ENCODE measurements around the gene COL17A1.

The COL17A1 gene

DNA sequence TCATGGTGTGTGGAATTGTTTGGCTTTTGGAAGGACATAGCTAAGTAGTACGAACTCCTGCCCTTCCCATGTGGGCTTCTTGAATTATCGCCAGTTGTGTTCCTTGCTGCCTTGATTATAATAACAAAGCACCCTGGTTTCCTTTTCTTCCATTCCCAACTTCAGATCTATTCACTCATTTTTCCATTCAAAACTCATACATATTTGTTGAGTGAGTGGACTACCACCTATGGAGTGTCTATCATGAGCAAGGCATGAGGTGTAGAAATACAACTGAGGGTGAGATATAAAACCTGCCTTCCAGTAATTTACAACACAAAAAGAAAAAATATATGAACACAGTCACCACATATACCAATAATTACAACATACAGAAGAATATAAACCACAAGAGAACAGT lies 4.9 kb upstream of the COL17A1 start:
- H3K27ac ChIP-seq (ENCODE audit: poor library complexity, severe bottlenecking), result peak overlapping the region; percentile 83
- no peaks in the 10 kb centered on the region for H3K27me3 ChIP-seq (ENCODE audit: insufficient read depth, poor library complexity, severe bottlenecking)
- ATAC-seq (ENCODE audit: low read depth), result peak; percentile 53
- H3K4me1 ChIP-seq (ENCODE audit: insufficient read depth, poor library complexity, severe bottlenecking), result peaks cover 29% of the 10 kb centered on the region
- peaks cover 2% of the 10 kb centered on the region for H3K9me3 ChIP-seq (ENCODE audit: severe bottlenecking)
- DNase-seq (ENCODE audit: low spot score), result no peak
- TF ChIP-seq, protein P1, sequence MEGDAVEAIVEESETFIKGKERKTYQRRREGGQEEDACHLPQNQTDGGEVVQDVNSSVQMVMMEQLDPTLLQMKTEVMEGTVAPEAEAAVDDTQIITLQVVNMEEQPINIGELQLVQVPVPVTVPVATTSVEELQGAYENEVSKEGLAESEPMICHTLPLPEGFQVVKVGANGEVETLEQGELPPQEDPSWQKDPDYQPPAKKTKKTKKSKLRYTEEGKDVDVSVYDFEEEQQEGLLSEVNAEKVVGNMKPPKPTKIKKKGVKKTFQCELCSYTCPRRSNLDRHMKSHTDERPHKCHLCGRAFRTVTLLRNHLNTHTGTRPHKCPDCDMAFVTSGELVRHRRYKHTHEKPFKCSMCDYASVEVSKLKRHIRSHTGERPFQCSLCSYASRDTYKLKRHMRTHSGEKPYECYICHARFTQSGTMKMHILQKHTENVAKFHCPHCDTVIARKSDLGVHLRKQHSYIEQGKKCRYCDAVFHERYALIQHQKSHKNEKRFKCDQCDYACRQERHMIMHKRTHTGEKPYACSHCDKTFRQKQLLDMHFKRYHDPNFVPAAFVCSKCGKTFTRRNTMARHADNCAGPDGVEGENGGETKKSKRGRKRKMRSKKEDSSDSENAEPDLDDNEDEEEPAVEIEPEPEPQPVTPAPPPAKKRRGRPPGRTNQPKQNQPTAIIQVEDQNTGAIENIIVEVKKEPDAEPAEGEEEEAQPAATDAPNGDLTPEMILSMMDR (IDR thresholded peaks at IDR 0.05; ENCODE audit: poor library complexity, severe bottlenecking), result no peak
- no peak overlapping the region for H3K4me3 ChIP-seq (ENCODE audit: severe bottlenecking)
- H3K36me3 ChIP-seq (ENCODE audit: low read depth), result no peaks in the 10 kb centered on the region

DNA sequence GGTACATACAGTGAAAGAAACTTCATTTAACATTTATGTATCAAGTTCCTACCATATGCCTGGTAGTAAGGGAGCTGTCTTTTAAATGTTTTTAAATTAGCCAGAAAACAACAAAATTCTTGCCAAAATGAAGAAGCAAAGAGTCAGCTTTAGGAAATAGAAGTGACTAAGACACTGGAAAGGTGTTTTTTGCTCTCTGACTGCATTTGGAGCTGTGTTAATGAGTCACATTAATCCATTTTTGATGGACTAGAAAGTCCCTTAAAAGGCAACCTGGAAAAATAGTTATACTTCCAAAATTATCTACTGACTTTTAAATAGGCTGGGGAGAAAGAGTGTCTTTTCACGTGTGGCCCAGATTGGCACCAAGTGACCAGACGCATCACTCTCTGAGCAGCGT lies 3.9 kb upstream of the COL17A1 start:
- H3K4me3 ChIP-seq (ENCODE audit: severe bottlenecking), result no peak overlapping the region
- no peaks in the 10 kb centered on the region for H3K36me3 ChIP-seq (ENCODE audit: low read depth)
- no peak for ATAC-seq (ENCODE audit: low read depth)
- TF ChIP-seq, protein P1 (IDR thresholded peaks at IDR 0.05; ENCODE audit: poor library complexity, severe bottlenecking), result no peak
- DNase-seq (ENCODE audit: low spot score), result no peak
- peaks cover 2% of the 10 kb centered on the region for H3K9me3 ChIP-seq (ENCODE audit: severe bottlenecking)
- H3K4me1 ChIP-seq (ENCODE audit: insufficient read depth, poor library complexity, severe bottlenecking), result peaks cover 29% of the 10 kb centered on the region
- no peaks in the 10 kb centered on the region for H3K27me3 ChIP-seq (ENCODE audit: insufficient read depth, poor library complexity, severe bottlenecking)
- peak overlapping the region; percentile 83 for H3K27ac ChIP-seq (ENCODE audit: poor library complexity, severe bottlenecking)

DNA sequence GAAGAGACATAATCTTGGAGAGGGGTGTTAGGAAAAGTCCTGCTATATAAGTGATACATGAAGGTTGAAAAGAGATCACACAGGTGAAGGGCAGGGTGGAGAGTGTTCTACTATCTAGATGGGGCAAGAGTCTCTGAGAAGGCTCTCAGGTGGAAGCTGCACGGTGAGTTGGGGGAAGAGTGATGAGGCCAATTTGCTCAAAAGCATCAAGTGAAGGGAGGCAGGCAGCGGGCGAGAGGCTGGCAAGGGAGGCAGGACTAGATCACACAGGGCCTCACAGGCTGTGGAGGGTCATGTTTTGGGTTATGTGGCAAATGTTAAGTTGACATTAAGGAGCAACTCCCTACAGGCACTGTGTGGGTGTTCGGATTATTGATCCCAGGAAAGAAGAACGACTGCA lies 2.6 kb upstream of the COL17A1 start:
- DNase-seq (ENCODE audit: low spot score), result no peak
- TF ChIP-seq, protein P1 (IDR thresholded peaks at IDR 0.05; ENCODE audit: poor library complexity, severe bottlenecking), result no peak
- ATAC-seq (ENCODE audit: low read depth), result no peak
- H3K36me3 ChIP-seq (ENCODE audit: low read depth), result peaks cover 11% of the 10 kb centered on the region
- no peak overlapping the region for H3K4me3 ChIP-seq (ENCODE audit: severe bottlenecking)
- peak overlapping the region; percentile 83 for H3K27ac ChIP-seq (ENCODE audit: poor library complexity, severe bottlenecking)
- peaks cover 26% of the 10 kb centered on the region for H3K4me1 ChIP-seq (ENCODE audit: insufficient read depth, poor library complexity, severe bottlenecking)
- H3K27me3 ChIP-seq (ENCODE audit: insufficient read depth, poor library complexity, severe bottlenecking), result no peaks in the 10 kb centered on the region
- H3K9me3 ChIP-seq (ENCODE audit: severe bottlenecking), result no peaks in the 10 kb centered on the region

DNA sequence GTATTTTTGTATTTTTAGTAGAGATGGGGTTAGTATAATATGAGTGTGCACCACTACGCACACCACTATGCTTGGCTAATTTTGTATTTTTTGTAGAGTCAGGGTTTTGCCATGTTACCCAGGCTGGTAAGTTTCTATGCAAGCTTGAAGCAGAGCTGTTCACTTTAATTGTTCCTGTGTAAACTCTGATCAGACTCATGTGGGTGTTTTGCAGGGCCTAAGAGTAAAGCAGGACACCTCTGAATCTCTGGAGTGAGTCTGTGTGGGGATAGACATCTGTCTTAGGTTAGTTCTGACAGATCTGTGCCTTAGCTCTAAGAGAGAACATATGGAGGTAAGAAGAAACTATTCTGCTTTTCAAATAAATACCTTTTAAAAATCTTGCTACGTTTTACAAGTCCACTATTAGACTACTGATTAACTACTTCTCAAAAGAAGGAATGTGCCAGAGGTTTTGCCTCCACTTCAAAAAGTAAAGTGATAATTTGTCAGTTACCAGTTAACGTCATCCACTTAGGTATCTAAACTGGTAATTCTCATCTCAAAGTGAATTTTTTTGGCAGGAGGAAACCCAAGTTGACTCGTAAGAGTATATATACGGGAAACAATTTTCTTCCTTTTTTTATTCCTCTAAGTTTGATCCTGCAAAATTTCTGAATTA lies 1.1 kb downstream of the COL17A1 start:
- H3K27ac ChIP-seq (ENCODE audit: poor library complexity, severe bottlenecking), result peak overlapping the region; percentile 96
- H3K9me3 ChIP-seq (ENCODE audit: severe bottlenecking), result no peaks in the 10 kb centered on the region
- peaks cover 28% of the 10 kb centered on the region for H3K4me1 ChIP-seq (ENCODE audit: insufficient read depth, poor library complexity, severe bottlenecking)
- H3K36me3 ChIP-seq (ENCODE audit: low read depth), result peaks cover 45% of the 10 kb centered on the region
- peak overlapping the region; percentile 42 for H3K4me3 ChIP-seq (ENCODE audit: severe bottlenecking)
- H3K27me3 ChIP-seq (ENCODE audit: insufficient read depth, poor library complexity, severe bottlenecking), result no peaks in the 10 kb centered on the region
- TF ChIP-seq, protein P1 (IDR thresholded peaks at IDR 0.05; ENCODE audit: poor library complexity, severe bottlenecking), result no peak
- DNase-seq (ENCODE audit: low spot score), result no peak
- peak; percentile 22; the same call in 1 of the 3 replicates for ATAC-seq (ENCODE audit: low read depth)

DNA sequence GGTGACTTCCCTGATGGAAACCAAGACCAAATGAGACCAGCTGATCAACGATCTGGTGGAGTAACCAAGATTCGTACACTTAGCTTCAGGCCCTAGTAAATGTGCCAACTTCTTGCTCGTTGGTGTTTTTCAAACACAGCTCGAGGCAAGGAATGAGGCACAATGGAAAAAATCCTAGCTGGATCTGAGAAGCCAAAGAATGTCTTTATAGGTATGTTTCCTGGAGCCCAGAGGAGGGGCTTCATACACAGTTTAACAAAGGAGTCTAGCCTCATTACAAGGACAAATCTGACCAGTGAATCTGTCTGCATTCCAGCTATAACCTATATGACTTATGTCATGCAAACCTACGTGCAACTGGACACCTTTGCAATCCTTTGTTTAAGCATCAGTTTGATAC lies 3.7 kb downstream of the COL17A1 start:
- Histone ChIP-seq H3K4me3 (ENCODE audit: severe bottlenecking) (peak overlapping the region; percentile 42), H3K27ac (ENCODE audit: poor library complexity, severe bottlenecking) (peak overlapping the region; percentile 96), H3K36me3 (ENCODE audit: low read depth) (peaks cover 71% of the 10 kb centered on the region), H3K9me3 (ENCODE audit: severe bottlenecking) (no peaks in the 10 kb centered on the region), H3K4me1 (ENCODE audit: insufficient read depth, poor library complexity, severe bottlenecking) (peaks cover 24% of the 10 kb centered on the region), H3K27me3 (ENCODE audit: insufficient read depth, poor library complexity, severe bottlenecking) (no peaks in the 10 kb centered on the region)
- TF ChIP-seq, protein P1 (IDR thresholded peaks at IDR 0.05; ENCODE audit: poor library complexity, severe bottlenecking), result no peak
- ATAC-seq (ENCODE audit: low read depth), result peak; percentile 57
- no peak for DNase-seq (ENCODE audit: low spot score)

All from RWPE2 (cell line).